ENCODE data around the gene GPR137.

Gene GPR137

DNA sequence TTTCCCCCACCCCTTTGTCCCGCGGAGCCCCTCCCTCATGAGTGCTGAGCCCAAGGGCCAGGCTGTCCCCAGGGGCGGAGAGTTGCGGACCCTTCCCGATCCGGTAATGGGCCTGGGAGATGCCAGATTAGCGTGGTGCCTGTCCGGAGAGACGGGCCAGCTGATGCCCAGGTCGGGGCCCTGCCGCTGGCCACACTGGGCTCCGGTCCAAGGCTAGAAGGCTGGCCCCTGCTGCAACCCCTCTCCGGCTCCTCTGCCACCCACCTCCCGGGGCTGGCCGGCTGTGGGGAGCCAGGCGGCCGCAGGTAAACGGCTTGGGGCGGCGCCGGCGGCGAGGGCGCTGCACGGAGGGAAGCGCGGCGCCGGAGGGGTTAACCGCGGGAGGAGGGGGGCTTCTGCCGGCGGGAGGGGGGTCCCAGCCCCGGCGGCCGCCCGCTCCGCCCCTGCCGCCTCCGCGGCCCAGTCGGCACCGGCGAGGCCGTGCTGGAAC lies 5.7 kb downstream of the GPR137 start, which contains the start of gene KCNK4:
Gene KCNK4 (plus strand): TSS at position 41 of the 490 bp plus-strand sequence. CDS start 1,717 bp downstream, outside the sequence.
- Histone ChIP-seq H3K4me1 (ENCODE audit: control insufficient read depth, insufficient read depth, low read length, poor library complexity, severe bottlenecking) (no peaks in the 10 kb centered on the region), H3K4me3 (ENCODE audit: extremely low read depth, insufficient read depth, low read length, poor library complexity, severe bottlenecking) (peak within 1 kb of the TSS; percentile 11), H3K36me3 (ENCODE audit: control insufficient read depth, insufficient read depth, low read length) (no peaks in the 10 kb centered on the region), H3K27ac (ENCODE audit: low read depth, low read length, severe bottlenecking) (no peak within 1 kb of the TSS), H3K9me3 (ENCODE audit: control insufficient read depth, low read length) (no peaks in the 10 kb centered on the region)
- WGBS, 2 experiments (ENCODE audit: insufficient coverage in 2 of 2) = 2% methylated on average over 27 to 35 of the region's 45 CpGs

DNA sequence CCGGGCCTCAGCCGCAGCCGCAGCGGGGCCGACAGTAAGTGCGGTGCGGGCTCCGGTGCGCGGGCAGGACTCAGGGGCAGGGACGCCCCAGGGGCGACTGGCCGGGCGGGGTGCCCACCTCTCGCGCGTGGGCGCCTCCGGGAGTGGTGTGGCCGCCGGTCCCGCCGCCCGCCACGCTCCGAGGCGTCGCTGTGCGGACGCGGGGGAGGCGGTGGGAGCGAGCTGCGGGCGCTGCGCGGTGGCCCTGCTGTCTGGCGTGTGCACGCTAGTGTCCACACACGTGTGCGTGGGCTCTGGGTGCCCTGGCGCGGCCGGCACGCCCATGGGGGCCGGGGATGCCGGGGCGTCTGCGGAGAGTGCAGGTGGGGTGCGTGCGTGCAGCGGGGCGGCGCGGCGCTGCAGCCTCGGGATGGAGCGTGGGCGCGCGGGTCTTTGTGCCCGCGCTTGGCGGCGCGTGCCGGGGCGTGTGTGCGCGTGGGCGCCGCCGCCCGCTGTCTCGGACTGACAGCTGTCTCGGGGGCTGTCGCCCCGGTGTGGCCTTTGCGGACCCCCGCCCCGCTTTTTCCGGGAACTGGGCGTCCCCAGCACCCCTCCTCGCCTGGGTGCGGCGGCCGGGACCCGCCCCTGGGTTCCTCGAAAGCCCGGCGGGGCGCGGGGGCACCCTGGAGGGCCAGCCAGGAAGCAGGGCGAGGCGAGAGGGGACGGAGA lies 6.3 kb downstream of the GPR137 start:
- Histone ChIP-seq H3K9me3 (ENCODE audit: control insufficient read depth, low read length) (no peaks in the 10 kb centered on the region), H3K4me1 (ENCODE audit: control insufficient read depth, insufficient read depth, low read length, poor library complexity, severe bottlenecking) (no peaks in the 10 kb centered on the region), H3K27ac (ENCODE audit: low read depth, low read length, severe bottlenecking) (no peak overlapping the region), H3K36me3 (ENCODE audit: control insufficient read depth, insufficient read depth, low read length) (no peaks in the 10 kb centered on the region), H3K4me3 (ENCODE audit: extremely low read depth, insufficient read depth, low read length, poor library complexity, severe bottlenecking) (peak overlapping the region; percentile 11)
- WGBS, 2 experiments (ENCODE audit: insufficient coverage in 2 of 2) = 1 to 2% methylated on average over 87 to 91 of the region's 96 CpGs

DNA sequence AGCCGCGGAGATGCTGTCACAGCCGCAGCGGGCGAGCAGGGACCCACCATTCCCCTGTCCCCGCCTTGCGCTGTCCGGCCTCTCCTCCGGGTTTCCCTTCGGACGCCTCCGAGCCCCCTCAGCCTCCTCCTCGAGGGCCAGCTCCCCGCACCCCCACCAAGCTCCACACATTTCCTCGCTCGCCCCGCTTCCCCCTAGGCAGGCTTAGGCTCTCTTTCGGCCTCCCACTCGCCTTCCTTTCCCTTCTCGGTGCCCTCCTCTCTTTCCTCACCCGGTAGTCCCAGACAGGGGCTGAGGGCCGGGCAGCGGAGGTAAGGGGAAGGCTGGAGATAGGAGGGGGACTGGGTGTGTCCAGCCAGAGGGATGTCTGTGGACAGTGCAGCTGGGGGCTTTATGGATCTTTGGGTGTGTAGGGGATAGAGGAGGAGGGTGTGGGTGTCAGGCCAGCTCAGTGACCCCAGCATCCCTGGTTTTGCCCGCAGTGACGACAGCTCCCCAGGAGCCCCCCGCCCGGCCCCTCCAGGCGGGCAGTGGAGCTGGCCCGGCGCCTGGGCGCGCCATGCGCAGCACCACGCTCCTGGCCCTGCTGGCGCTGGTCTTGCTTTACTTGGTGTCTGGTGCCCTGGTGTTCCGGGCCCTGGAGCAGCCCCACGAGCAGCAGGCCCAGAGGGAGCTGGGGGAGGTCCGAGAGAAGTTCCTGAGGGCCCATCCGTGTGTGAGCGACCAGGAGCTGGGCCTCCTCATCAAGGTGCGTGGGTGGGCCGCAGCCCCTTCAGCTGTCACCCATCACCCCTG lies 7.0 kb downstream of the GPR137 start:
- 42 to 51% methylated on average over 33 to 35 of the region's 42 CpGs for WGBS, 2 experiments (ENCODE audit: insufficient coverage in 2 of 2)
- no peaks in the 10 kb centered on the region for H3K9me3 ChIP-seq (ENCODE audit: control insufficient read depth, low read length)
- peak overlapping the region; percentile 11 for H3K4me3 ChIP-seq (ENCODE audit: extremely low read depth, insufficient read depth, low read length, poor library complexity, severe bottlenecking)
- peaks cover 3% of the 10 kb centered on the region for H3K4me1 ChIP-seq (ENCODE audit: control insufficient read depth, insufficient read depth, low read length, poor library complexity, severe bottlenecking)
- H3K27ac ChIP-seq (ENCODE audit: low read depth, low read length, severe bottlenecking) = no peak overlapping the region
- H3K36me3 ChIP-seq (ENCODE audit: control insufficient read depth, insufficient read depth, low read length) = no peaks in the 10 kb centered on the region

DNA sequence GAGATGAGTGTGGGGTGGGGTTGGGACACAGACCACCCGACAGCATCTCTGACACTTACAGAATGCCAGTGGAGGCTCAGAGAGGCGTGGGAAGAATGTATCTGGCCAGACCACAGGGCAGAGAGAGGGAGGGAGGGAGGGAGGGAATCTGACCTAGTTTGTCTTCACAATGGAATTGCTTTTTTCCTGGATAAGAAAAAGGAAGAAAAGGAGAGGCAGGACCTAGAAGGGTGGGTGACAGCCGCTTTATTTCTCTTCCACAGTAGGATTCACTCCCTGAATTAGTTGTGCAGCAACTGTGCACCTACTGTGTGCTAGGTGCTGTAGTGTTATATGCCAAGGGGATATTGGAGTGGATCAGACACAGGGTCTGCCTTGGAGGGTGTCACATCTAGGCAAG lies 9.1 kb downstream of the GPR137 start:
- Histone ChIP-seq H3K4me3 (ENCODE audit: extremely low read depth, insufficient read depth, low read length, poor library complexity, severe bottlenecking) (no peak overlapping the region), H3K9me3 (ENCODE audit: control insufficient read depth, low read length) (no peaks in the 10 kb centered on the region), H3K27ac (ENCODE audit: low read depth, low read length, severe bottlenecking) (no peak overlapping the region), H3K36me3 (ENCODE audit: control insufficient read depth, insufficient read depth, low read length) (no peaks in the 10 kb centered on the region), H3K4me1 (ENCODE audit: control insufficient read depth, insufficient read depth, low read length, poor library complexity, severe bottlenecking) (peaks cover 7% of the 10 kb centered on the region)
- 50 to 78% methylated on average over 1 to 3 of the region's 3 CpGs for WGBS, 2 experiments (ENCODE audit: insufficient coverage in 2 of 2)

DNA sequence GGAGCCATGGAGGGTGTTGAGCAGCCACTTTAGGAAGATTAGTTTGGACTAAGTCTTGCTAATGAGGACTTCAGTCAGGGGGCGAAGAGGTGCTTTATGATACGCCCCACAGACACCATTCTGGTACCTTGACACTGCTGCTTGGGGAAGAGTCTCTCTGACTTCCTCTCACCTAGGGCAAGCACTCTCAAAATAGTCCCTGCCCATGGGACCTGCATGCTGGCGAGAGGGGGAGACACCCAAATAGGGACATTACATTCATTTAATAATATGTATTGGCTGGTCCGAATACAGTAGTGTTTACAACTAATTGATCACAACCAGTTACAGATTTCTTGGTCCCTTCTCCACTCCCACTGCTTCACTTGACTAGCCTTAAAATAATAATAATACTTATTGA lies 10.1 kb downstream of the GPR137 start:
- H3K4me3 ChIP-seq (ENCODE audit: extremely low read depth, insufficient read depth, low read length, poor library complexity, severe bottlenecking) = no peak overlapping the region
- H3K9me3 ChIP-seq (ENCODE audit: control insufficient read depth, low read length) = no peaks in the 10 kb centered on the region
- peaks cover 13% of the 10 kb centered on the region for H3K4me1 ChIP-seq (ENCODE audit: control insufficient read depth, insufficient read depth, low read length, poor library complexity, severe bottlenecking)
- WGBS, 2 experiments (ENCODE audit: insufficient coverage in 2 of 2) = 91% methylated on average over 2 of the region's 4 CpGs; no CpG with 5 or more reads in 1 of the 2 experiments
- no peaks in the 10 kb centered on the region for H3K36me3 ChIP-seq (ENCODE audit: control insufficient read depth, insufficient read depth, low read length)
- no peak overlapping the region for H3K27ac ChIP-seq (ENCODE audit: low read depth, low read length, severe bottlenecking)

DNA sequence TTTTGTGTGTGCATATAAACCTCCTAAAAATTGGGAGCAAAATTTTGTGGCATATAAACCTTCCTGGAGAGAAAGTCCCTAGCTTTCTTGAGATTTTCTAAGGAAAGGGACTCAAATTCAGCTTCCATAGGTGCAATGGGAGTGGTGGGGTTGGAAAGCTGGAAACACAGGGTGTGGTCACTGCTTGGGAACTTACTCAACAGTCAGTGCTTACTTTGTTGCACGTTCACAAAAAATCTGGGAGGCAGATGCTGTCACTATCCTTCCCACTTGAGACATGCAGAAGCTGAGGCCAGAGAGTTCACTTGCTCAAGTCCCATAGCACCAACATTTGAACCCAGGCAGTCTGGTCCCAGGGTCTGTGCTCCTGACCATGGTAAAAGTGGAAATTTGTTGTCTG lies 10.6 kb downstream of the GPR137 start:
- Histone ChIP-seq H3K36me3 (ENCODE audit: control insufficient read depth, insufficient read depth, low read length) (no peaks in the 10 kb centered on the region), H3K4me3 (ENCODE audit: extremely low read depth, insufficient read depth, low read length, poor library complexity, severe bottlenecking) (no peak overlapping the region), H3K27ac (ENCODE audit: low read depth, low read length, severe bottlenecking) (no peak overlapping the region), H3K9me3 (ENCODE audit: control insufficient read depth, low read length) (no peaks in the 10 kb centered on the region), H3K4me1 (ENCODE audit: control insufficient read depth, insufficient read depth, low read length, poor library complexity, severe bottlenecking) (peaks cover 13% of the 10 kb centered on the region)
- WGBS, 2 experiments (ENCODE audit: insufficient coverage in 2 of 2) = 60 to 75% methylated on average over 1 of the region's 1 CpG

DNA sequence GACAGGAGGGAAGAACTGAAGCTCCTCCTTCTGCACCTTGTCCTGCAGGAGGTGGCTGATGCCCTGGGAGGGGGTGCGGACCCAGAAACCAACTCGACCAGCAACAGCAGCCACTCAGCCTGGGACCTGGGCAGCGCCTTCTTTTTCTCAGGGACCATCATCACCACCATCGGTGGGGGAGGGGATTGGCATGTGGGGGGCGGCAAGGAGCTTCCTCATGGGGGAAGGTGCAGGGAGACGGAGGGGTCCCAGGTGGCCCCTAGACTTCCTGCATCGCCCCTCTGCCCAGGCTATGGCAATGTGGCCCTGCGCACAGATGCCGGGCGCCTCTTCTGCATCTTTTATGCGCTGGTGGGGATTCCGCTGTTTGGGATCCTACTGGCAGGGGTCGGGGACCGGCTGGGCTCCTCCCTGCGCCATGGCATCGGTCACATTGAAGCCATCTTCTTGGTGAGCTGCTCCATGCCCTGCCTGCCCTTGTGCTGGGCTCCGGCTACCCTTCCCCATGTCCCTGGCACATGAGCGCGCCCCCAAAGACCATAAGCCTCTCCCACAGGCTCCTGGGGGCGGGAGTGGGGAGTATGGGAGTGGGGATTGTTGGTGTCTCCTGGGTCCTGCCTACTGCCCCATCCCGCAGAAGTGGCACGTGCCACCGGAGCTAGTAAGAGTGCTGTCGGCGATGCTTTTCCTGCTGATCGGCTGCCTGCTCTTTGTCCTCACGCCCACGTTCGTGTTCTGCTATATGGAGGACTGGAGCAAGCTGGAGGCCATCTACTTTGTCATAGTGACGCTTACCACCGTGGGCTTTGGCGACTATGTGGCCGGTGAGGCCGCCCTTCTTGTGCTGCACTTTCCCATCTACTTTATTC lies 11.4 kb downstream of the GPR137 start:
- no peak overlapping the region for H3K4me3 ChIP-seq (ENCODE audit: extremely low read depth, insufficient read depth, low read length, poor library complexity, severe bottlenecking)
- H3K36me3 ChIP-seq (ENCODE audit: control insufficient read depth, insufficient read depth, low read length) = no peaks in the 10 kb centered on the region
- H3K27ac ChIP-seq (ENCODE audit: low read depth, low read length, severe bottlenecking) = no peak overlapping the region
- H3K4me1 ChIP-seq (ENCODE audit: control insufficient read depth, insufficient read depth, low read length, poor library complexity, severe bottlenecking) = peaks cover 13% of the 10 kb centered on the region
- WGBS, 2 experiments (ENCODE audit: insufficient coverage in 2 of 2) = 38 to 44% methylated on average over 25 of the region's 34 CpGs
- no peaks in the 10 kb centered on the region for H3K9me3 ChIP-seq (ENCODE audit: control insufficient read depth, low read length)

DNA sequence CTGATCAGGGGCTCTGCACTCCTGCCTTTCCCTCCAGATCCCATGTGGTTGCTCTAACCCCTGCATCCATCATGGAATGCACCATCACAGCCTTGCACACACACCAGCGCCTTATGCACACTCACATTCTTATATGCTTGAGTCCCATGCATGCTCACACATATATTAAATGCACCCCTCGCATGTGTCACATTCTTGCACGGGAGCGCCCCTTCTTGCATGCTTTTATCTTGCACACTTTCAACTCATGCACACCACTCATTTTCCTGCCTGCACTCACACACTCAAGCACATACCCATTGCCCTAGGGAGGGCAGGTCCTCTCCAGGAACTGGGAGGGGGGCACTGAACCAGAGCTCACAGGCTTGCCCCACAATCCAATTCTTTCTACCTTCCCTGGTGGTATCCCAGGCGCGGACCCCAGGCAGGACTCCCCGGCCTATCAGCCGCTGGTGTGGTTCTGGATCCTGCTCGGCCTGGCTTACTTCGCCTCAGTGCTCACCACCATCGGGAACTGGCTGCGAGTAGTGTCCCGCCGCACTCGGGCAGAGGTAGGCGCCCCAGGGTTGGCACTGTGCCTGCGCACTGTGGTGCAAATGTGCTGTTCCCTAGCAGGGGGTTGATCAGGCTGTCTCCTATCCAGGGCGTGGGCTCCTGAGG lies 12.2 kb downstream of the GPR137 start:
- H3K4me3 ChIP-seq (ENCODE audit: extremely low read depth, insufficient read depth, low read length, poor library complexity, severe bottlenecking) = no peak overlapping the region
- no peak overlapping the region for H3K27ac ChIP-seq (ENCODE audit: low read depth, low read length, severe bottlenecking)
- WGBS, 2 experiments (ENCODE audit: insufficient coverage in 2 of 2) = 80 to 94% methylated on average over 14 to 17 of the region's 18 CpGs
- H3K36me3 ChIP-seq (ENCODE audit: control insufficient read depth, insufficient read depth, low read length) = no peaks in the 10 kb centered on the region
- peaks cover 13% of the 10 kb centered on the region for H3K4me1 ChIP-seq (ENCODE audit: control insufficient read depth, insufficient read depth, low read length, poor library complexity, severe bottlenecking)
- H3K9me3 ChIP-seq (ENCODE audit: control insufficient read depth, low read length) = no peaks in the 10 kb centered on the region

DNA sequence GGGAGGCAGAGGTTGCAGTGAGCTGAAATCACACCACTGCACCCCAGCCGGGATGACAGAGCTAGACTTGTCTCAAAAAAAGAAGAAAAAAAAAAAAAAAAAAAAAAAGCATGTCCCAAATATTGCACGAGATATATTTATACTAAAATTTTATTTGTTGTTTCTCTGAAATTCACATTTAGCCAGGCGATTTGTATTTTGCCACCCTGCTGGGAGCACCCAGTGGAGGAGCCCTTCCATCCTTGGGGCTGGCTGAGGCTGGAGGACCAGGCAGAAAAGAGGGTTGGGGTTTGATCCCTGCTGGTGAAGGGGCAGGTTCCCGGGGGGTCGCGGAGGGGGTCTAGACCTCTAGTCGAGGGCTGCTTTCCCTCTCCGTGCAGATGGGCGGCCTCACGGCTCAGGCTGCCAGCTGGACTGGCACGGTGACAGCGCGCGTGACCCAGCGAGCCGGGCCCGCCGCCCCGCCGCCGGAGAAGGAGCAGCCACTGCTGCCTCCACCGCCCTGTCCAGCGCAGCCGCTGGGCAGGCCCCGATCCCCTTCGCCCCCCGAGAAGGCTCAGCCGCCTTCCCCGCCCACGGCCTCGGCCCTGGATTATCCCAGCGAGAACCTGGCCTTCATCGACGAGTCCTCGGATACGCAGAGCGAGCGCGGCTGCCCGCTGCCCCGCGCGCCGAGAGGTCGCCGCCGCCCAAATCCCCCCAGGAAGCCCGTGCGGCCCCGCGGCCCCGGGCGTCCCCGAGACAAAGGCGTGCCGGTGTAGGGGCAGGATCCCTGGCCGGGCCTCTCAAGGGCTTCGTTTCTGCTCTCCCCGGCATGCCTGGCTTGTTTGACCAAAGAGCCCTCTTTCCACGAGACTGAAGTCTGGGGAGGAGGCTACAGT lies 13.6 kb downstream of the GPR137 start:
- Histone ChIP-seq H3K4me1 (ENCODE audit: control insufficient read depth, insufficient read depth, low read length, poor library complexity, severe bottlenecking) (peaks cover 17% of the 10 kb centered on the region), H3K36me3 (ENCODE audit: control insufficient read depth, insufficient read depth, low read length) (no peaks in the 10 kb centered on the region), H3K9me3 (ENCODE audit: control insufficient read depth, low read length) (no peaks in the 10 kb centered on the region), H3K27ac (ENCODE audit: low read depth, low read length, severe bottlenecking) (no peak overlapping the region), H3K4me3 (ENCODE audit: extremely low read depth, insufficient read depth, low read length, poor library complexity, severe bottlenecking) (peak overlapping the region; percentile 14)
- WGBS, 2 experiments (ENCODE audit: insufficient coverage in 2 of 2) = 6 to 7% methylated on average over 53 to 56 of the region's 60 CpGs

Data from mesodermal cell (in vitro differentiated cells).